Activated T-helper 9 cell treated with anti-CD3 and anti-CD28 coated beads, Interleukin-2, amount 50 U/mL, for 16 hours (primary cell): Measurements from ENCODE around the gene AKIRIN1.
"Not testable (repeated sequence)": the region's sequence is repeated elsewhere in the genome, so short reads cannot be mapped to it uniquely, and the experiment has no call there.

Experiments used
- DNase-seq: peaks from one replicate; pipeline ENCODE4 v3.0.0-alpha.2; 2020; ENCODE audit warnings: low read depth

Gene AKIRIN1

DNA sequence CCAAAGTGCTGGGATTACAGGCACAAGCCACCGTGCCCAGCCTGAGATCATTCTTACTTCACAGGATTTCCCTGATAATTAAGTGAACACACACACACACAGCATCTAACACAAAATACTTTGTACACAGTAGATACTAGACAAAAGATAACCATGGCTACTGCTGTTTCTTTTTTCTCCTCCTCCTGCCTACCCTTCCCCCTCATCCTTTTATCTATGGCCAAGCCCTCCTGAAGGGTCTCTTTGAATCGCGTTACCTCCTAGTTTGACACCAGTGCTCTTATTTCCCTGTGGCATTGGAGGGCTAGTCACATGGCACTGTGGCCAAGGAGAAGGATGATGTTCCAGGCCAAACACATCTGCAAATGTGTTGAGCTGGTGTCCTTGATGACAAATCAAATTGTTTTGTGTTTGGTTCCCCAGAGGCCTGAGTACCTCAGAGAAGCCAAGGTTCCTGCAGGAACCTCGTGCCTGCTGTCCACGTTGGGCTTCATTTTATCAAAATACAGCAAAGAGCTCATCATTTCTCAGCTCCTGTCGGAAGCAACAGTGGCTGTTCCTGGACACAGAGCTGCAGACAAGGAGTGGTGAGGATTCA, 55.6 kb downstream of the AKIRIN1 start:
- no peak for DNase-seq

DNA sequence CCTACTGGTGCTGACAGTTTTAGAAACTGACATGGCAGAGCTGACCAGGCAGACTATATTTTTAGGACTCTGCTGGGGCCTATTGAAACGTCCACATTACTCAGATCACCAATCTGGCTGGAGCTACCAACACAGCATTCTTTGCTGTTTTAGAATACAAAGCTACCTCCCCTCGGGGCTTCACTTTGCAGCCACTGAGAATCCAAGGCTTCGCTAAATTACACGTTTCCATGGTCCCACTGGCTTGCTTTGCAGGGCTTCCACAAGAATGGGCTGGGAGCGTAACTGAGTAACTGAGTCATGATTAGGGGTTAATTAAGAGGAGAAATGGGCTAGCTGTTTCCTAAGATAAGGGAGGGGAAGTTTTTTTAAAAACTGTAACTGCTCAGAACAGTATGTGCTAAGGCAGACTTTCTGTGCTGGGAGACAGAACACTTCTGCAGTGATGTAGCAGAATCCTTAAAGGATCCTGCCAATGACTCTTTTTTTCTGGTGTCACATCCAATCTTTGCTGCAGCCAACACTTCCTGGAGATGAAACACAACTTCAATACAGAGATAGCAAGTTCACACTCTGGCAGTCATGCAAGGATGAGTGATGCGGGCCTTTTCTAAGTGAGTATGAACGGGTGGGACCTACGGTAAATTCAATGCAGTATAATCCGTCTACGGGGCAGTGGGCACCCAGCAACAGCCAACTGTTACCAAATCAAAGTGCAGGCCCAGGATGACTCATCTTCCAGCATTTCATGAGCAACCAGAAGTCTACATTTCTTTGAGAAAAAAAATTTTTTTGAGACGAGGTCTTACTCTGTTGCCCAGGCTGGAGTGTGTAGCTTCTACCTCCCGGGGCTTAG, 56.5 kb downstream of the AKIRIN1 start:
- DNase-seq = no peak

DNA sequence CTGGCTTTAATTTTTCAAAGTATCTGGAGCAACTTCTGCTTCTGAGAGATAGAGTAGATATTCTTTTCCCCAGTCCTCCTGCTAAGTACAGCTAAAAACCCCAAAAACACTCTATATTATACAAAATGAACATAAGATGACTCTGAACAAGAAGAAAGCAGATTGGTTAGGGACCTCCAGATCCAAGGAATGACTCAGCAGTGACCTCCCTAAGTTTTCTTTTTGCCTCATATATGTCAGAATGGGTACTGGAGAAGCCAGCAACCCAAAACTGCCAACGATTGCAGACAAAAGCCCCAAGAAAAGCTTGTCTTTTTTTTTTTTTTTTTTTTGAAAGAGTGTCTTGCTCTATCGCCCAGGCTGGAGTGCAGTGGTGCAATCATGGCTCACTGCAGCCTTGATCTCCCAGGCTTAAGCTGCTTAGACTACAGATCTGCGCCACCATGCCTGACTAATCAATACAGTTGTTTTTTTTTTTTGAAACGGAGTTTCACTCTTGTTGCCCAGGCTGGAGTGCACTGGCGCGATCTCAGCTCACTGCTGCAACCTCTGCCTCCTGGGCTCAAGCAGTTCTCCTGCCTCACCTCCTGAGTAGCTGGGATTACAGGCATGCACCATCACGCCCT, 57.8 kb downstream of the AKIRIN1 start:
- no peak for DNase-seq

DNA sequence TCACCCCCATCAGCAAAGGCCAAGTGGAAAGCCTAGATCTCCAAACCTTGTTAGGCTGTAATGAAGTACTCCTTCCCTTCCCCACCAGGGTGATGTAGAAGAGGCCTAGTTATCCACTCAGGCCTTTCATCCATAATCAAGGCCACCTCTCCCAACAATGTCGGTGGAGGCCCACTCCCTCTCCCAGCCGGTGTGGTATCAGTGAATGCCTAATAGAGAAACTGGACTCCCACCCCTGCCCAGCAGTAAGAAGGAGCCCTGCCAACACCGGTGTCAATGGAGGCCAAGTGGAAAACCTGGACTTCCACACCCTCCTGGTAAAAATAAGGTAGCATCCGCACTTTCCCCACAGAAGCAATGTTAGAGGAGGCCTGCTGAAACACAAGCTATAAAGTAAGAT, 58.9 kb downstream of the AKIRIN1 start:
- no peak for DNase-seq

DNA sequence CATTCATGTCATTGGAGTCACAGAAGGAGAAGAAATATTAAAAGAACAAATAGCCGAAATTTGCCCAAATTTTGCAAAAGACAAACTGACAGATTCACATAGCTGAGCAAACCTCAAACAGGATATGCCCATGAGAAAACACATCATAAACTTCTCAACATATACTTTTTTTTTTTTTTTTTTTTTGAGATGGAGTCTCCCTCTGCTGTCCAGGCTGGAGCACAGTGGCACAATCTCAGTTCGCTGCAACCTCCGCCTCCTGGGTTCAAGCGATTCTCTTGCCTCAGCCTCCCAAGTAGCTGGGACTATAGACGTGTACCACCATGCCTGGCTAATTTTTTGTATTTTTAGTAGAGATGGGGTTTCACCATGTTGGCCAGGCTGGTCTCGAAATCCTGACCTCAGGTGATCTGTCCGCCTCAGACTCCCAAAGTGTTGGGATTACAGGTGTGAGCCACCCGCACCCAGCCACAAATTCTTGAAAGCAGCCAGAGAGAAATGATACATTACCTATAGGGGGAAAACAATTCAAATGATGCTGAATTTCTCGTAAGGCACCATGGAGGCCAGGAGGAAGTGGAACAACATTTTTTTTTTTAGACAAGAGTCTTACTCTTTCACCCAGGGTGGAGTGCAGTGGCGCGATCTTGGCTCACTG, 60.2 kb downstream of the AKIRIN1 start:
- not testable (repeated sequence) for DNase-seq

DNA sequence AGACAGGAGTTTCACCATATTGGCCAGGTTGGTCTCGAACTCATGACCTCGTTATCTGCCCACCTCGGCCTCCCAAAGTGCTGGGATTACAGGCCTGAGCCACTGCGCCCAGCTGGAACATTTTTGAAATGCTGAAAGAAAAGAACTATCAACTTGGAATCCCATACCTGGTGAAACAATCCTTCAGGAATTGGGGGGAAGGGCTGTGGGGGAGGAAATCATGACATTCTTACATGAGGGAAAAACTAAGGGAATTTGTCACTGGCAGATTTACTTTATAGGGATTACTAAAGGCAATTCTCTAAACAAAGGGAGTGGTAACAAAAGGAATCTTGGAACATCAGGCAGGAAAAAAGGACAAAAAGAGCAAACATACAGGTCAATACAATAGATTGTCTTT, 60.9 kb downstream of the AKIRIN1 start:
- no peak for DNase-seq

DNA sequence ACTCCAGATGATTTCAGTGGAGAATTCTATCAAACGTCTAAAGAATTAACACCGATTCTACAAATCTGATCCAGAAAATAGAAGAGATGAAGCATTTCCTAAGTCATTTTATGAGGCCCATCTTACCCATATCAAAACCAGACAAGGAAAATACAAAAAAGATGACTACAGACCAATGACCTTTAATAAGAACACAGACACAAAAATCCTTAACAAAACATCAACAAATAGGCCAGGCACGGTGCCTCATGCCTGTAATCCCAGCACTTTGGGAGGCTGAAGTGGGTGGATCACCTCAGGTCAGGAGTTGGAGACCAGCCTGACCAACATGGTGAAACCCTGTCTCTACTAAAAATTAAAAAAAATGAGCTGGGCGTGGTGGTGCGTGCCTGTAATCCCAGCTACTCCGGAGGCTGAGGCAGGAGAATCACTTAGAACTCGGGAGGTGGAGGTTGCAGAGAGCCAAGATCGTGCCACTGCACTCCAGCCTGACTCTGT, 64.2 kb downstream of the AKIRIN1 start:
- not testable (repeated sequence) for DNase-seq
